NCI-H187 (cell line): ENCODE data around the gene DENND1A.
"Not testable (repeated sequence)": the region's sequence is repeated elsewhere in the genome, so short reads cannot be mapped to it uniquely, and the experiment has no call there.

Experiments used
- DNase-seq, 2 experiments: peaks; one replicate each; lab custom pipeline; 2025; lab: John Stamatoyannopoulos, UW

DENND1A gene

DNA sequence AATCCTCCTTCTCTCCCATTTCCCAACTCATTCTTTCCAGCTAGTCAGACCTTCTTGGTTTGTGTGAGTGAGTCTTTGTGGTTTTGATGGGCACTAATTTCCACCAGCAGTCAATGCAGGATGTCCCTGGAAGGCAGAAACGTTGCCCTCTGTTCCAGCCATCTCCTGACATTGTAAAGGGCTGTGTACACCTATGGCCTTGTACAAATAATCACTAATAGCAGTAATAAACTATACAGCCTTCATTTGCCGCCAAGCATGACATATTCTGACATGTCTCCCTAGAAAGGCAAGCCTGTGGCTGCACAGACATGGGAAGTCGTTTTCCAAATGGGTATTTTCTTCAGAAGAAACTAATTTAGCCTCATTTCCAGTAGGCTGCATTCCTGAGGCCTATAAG lies 18.4 kb upstream of the DENND1A start:
- no peak for DNase-seq

GRCh38 chr9:123947326-123947725 lies 17.4 kb upstream of the DENND1A start:
- no peak for DNase-seq

DNA sequence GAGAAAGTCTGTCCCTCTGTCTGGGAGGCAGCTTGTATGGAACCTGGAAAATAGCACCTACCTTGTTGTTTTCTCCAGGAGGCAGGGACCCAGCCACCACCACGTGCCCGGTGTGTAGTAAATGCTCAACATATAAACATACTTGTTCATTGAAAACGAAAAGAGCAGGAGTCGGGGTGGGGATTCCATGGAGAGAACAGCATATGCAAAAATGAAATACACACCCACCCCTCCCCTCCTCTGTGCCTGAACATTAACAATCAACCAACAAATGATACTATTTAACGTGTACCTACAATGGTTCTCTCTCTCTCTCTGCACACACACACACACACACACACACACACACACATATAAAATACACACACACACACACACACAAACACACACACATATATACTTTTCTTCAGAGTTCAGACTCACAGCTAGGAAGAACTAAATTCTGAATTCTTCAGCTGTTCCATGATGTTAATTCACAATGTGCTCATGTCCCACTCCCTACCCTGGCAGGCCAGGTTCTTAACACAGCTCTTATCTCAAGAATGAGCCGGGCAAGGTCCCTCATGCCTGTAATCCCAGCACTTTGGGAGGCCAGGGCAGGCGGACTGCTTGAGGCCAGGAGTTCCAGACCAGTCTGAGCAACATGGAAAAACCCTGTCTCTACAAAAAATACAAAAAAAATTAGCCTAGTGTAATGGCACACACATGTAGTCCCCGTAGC lies 16.3 kb upstream of the DENND1A start:
- DNase-seq, result no peak

DNA sequence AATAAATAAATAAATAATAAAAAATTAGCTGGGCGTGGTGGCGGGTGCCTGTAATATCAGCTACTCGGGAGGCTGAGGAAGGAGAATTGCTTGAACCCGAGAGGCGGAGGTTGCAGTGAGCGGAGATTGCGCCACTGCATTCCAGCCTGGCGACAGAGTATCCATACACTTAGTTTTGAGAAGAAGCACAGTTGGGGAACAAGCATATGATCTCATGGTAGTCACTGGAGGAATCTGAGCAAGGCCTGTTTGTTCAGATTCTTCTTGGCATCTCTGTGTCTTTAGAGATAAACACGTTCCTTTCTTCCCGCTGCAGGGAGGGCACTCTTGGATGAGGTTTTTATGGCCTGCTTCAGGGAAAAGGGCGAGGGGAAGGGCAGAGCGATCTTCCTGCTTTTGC lies 15.6 kb upstream of the DENND1A start:
- no peak for DNase-seq

DNA sequence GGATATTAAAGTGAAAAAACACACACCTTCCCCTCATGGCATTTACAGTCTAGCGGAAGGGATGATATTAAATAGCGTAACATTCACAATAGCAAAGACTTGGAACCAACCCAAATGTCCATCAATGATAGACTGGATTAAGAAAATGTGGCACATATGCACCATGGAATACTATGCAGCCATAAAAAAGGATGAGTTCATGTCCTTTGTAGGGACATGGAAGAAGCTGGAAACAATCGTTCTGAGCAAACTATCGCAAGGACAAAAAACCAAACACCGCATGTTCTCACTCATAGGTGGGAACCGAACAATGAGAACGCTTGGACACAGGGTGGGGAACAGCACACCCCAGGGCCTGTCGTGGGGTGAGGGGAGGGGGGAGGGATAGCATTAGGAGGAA lies 14.5 kb upstream of the DENND1A start:
- not testable (repeated sequence) for DNase-seq

GRCh38 chr9:123943671-123944070 lies 13.7 kb upstream of the DENND1A start:
- no peak for DNase-seq

GRCh38 chr9:123942542-123942941 lies 12.6 kb upstream of the DENND1A start:
- DNase-seq, result no peak

GRCh38 chr9:123941524-123942070 lies 11.7 kb upstream of the DENND1A start:
- no peak for DNase-seq

DNA sequence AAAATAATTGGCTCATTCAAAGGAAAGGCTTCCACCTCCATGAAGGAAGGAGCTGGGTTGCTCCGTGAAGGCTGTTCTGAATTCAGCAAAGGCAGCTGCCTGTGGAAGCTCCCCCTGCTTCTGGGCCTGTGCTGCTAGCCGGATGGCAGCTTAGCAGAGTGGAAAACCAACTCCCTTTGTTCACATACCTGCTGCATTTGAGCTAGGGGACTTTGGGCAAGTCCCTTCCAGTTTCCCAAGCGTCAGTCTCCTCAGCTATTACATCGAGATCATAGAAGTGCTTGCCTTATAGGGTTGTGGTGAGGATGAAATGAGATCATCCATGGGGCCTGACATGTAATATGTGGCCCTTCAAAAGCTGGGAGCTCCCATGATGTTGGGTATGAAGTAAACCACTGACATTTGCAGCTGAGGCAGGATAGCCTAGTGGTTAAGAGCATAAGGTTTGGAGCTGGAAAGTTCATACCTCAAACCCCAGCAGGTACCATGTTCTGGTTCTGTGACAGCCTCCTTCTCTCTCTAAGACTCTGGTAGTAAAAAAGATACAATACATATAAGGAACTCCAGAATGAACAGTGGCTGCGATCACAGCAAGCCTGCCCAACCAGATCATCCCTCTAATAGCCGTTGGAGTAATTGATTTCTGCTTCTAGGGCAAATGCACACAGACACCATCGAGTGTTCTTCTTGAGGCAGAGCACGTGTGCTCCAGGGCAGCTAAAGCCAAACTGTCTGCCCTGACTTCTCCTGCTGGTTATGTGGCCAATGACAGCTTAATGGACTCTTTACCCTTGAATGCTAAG lies 11.0 kb upstream of the DENND1A start:
- no peak for DNase-seq

- no peak for DNase-seq
Observed at GRCh38 chr9:123938401-123938800, 8.5 kb upstream of the DENND1A start.

DNA sequence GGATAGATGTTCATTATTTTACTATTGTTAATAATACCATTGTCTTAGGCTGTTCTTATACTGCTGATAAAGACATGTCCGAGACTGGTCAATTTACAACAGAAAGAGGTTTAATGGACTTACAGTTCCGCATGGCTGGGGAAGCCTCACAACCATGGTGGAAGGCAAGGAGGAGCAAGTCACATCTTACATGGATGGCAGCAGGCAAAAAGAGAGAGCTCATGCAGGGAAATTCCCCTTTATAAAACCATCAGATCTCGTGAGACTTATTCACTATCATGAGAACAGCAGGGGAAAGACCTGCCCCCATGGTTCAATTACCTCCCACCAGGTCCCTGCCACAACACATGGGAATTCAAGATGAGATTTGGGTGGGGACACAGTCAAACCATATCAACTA lies 6.6 kb upstream of the DENND1A start:
- DNase-seq, result not testable (repeated sequence)

- no peak for DNase-seq
Observed at GRCh38 chr9:123933440-123934212, 3.7 kb upstream of the DENND1A start.

DNA sequence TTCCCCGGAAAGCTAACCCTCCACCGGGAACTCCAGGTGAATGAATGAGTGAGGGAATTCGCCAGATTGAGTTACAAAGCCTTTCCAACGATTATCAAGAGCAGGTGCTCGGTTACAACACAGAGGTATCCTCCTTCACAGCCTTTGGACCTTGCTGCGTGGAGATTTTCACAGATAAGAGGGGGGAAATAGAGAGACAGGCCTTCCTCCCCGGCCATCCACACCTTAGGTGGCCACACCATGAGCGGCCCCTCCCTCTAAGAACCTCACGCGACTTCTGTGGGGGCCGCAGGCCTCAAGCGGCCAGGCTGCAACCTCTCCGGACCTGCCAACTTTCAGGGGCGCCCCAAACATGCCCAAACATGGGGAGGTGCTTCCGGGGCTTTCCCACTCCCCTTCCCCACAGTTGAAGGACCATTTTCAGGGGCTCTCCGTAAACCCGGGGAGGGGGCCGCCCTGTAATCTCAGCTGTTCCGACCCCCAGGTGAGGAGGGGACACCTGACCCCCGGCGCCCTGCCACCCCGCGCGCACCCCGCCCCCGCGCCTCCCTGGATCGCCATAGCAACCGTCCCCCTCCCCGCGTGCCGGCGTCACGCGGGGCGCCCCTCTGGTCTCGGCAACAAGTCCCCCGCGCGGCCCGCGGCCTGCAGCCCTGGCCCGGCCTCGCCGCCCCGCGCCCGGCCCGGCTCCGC lies 603 bp downstream of the DENND1A start:
- no peak for DNase-seq

DNA sequence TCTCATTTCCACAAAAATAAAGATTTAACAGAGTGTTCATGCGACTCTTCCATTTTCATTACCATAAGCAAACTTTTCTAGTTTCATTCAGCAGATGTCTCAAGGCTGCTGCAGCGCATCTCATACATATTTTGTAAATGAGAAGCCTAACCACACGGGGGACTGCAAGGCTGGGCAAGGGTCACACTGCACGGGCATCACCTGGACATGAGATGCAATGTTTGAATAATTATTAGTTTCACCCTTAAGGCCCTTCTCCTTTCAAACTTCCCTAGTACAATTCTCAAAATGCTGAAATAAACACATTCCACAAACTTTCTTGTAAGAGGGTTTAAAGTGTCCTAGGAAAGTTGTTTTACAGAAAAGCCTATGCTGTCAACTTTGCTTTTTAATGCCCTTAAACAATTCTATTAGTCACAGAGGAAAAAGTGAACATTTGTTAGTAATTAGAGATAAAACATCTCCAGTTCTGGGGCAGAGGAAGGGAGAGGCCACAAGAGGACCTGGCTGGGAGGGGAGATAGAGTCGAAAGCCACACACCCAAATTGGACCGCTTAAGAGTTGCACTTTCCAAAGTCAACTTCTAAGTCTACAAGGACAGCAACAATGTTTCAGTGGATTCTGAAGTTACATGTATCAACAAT lies 1.3 kb downstream of the DENND1A start:
- DNase-seq, result no peak

GRCh38 chr9:123927625-123928532 lies 2.0 kb downstream of the DENND1A start:
- no peak for DNase-seq

DNA sequence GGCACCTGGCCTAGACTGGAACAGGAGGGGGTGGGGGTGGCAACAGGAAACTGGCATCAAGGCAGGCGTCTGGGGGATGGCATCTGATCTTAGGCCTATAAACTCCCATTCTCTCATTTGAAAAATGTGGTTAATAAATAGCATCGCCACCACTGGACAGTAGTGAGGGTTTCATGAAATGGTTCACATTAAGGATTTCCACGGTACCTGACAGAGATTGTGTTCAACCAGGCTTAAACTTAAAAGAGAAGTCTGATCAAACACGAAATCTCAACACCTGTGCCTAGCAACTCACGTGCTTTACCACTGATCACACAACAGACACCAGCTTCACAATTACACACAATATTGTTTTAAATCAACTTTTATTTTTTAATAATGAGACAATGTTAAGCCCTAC lies 3.0 kb downstream of the DENND1A start:
- DNase-seq, result no peak

GRCh38 chr9:123925819-123926218 lies 4.1 kb downstream of the DENND1A start:
- DNase-seq, result no peak

DNA sequence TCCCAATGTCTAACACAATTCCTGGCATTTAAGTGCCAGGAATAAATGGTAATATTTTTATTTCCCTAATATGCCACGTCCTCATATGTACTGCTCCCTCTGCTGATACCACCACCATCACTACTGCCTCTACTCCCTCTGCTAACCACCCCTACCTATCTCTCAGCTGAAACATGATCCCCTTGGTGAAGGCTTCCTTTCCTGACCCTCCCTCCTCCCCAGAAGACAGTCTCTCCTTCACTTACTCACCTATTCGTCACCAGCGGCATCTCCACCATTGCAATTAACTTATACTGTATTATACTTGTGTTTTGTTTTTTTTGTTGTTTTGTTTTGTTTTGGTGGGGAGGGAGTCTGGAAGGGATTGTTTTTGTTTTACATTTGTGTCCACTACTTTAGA lies 4.8 kb downstream of the DENND1A start:
- DNase-seq, result no peak

DNA sequence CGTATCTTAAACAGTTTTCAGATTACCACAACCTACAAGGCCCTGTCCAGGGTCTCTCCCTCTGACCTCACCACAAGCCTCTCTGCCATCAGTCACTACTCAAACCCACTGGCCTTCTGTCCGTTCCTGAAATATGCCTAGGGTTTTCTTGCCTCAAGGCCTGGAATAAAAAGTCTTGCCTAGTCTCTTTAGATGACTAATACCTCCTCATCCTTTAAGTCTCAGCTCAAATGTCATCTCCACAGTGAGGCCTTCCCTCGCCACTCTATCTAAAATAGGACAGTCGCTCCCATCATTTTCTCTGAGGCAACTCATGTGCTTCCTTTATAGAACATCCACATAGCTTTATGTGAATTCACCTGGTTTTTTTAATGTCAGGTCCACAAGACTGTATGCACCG lies 5.2 kb downstream of the DENND1A start:
- DNase-seq, result no peak

DNA sequence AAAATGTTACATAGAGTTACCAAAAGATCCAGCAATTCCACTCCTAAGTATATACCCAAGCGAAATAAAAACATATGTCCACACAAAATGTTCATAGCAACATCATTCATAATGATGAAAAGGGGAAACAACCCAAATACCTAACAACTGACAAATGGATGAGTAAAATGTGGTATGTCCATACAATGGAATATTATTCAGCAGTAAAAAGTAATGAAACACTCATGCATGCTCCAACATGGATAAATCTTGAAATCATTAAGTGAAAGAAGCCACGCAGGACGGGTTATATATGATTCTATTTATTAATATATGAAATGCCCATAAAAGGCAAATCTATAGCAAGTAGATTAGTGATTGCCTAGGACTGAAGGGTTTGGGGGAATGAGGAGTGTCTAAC lies 6.0 kb downstream of the DENND1A start:
- no peak for DNase-seq
